Right lung (tissue), 5 donors: ENCODE measurements around the gene DDX10. TPM values are rescaled to one million over a fixed set of nuclear protein-coding genes. Genes with fewer than 3 reads are reported as not detected.
"Not testable (repeated sequence)": the region's sequence is repeated elsewhere in the genome, so short reads cannot be mapped to it uniquely, and the experiment has no call there.

Experiments
- DNase-seq, 2 donors: peaks; one replicate each; pipeline ENCODE4 v3.0.0-alpha.2; 2013
- polyA plus RNA-seq, 5 donors: library from polyadenylated mRNA; unstranded; fragments of 120-200 nt; gene quantifications; one replicate each; pipeline versions ENCODE4 v1.2.1 to v1.2.3, GENCODE V29; 2013; ENCODE audit warnings: inconsistent platforms in 1 of 5, low replicate concordance in 1 of 5; ENCODE audit not compliant: insufficient read length in 5 of 5, insufficient read depth in 1 of 5

Gene DDX10
- polyA plus RNA-seq, 5 donors = 28.1 to 30.0 (median 29.6) TPM

DNA sequence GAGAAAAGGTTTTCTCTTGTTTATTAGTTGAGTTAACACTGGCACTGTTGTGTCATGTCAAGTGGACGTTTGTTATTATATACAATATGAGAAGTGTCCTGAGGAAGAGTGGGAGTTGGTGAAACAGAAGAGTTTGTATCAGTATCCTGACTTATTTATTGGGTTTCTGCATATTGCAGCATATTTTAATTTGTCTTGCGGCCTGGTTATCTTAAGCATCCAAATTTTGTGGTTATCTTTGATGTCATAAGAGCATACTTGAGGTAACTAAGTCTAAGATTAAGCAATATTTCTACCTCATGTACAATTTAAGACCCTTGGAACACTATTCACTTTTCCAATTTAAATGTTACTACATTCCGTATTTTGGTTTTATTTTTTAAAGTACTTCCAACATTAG is 103.5 kb downstream of the DDX10 start:
- no peak for DNase-seq

DNA sequence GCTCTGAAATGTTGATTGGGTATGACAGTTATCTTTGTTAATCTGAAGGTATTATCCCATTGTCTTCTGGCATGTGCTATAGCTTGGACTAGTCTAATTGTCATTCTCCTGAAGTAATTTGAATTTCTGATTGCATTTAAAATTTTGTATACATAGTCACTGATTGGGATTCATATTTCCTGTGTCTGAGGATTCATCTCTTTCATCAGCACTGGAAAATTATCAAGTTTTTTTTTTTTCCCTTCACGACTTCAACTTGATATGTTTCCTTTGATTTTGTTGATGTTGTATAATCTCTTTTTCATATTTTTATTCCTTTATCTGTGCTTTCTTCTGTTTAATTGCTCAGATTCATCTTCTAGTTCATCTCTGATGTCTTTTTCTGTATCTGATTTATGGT is 104.1 kb downstream of the DDX10 start:
- no peak for DNase-seq

DNA sequence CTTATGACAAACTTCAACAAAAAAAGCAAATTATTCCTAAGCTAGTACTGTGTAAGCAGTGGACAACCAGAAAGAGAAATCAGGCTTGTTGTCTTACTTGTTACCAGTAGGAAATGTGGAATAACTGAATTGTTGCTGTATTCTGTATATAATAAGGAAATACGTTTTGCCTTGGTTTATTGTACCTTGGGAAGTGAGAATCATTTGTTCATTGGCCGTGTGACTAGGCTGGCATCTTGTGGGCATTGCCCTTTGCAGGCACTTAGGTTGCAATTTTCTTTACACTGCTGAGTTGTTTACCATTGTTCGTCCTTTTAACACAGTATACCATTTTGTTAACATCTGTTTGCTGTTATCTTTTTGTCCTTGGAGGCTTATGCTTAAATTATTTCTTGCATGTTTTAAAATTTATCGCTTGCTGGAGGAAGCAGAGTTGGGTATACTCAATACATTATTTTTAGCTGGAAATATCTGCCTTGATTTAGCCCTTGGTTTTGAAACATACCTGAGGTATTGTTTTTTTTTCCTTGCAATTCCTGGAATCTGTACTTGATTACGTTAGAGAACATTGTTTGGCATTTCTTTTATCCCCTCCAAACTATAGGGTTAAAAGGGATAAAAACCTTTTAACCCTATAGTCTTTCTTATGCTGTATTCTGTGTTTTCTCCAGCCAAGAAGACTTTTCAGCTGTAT is 109.3 kb downstream of the DDX10 start:
- DNase-seq = no peak

DNA sequence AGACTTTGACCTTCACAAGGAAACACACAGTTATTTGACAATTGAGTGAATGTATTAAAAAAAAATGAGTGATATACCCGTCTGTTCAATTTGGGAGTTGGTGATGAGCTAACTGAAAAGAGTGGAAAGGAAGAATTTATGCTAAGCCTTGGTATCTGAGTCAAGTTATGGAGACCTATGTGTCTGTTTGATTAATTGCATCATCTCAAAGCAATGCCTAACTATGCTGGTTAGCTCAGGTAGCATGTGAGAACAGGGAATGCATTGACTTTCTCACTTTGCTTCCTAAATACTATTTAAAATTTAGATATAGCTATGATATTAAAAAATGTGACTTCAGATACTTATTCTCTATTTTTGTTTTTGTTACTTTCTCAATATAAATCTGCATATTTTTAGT is 110.5 kb downstream of the DDX10 start:
- DNase-seq = no peak

DNA sequence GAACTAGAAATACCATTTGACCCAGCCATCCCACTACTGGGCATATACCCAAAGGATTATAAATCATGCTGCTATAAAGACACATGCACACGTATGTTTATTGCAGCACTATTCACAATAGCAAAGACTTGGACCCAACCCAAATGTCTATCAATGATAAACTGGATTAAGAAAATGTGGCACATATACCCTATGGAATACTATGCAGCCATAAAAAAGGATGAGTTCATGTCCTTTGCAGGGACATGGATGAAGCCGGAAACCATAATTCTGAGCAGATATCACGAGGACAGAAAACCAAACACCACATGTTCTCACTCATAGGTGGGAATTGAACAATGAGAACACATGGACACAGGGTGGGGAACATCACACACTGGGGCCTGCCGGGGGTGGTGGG is 114.3 kb downstream of the DDX10 start:
- DNase-seq = not testable (repeated sequence)

DNA sequence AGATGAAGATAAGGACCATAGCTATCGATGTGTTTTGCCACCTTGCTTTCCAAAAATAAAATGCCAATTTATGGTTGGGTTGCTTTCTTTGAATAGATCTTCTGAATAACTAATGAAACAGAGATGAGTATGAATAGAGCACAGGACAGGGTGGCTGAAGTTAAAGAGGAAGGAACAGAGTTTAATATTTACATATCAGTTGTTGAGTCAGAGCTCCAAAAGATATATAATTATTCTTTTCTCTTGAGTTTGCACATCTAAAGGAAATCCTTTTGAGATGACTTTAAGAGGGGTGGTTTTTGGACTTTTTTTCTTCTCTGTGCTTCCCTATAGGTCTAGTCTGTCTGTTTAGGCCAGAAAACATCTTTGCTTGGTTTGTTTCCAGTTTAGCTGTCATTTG is 115.2 kb downstream of the DDX10 start:
- DNase-seq = no peak

DNA sequence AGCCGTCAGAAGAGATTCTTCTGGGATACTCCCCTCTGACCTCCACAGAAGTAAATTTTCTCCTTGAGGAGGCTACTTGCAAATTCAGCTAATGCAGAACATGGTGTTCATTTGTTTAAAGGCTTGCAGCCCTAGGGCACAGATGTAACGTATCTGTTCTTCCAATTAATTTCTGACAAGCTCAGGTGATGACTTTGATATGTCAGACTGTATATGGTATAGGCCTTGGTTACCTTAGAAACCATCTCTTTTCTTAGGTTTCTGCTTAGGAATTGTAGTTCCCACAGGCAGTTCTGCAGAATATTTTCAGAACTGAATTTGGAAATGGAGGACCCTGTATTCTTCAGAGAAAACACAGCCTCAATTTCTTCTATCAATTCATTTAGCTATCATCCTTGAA is 117.1 kb downstream of the DDX10 start:
- no peak for DNase-seq

DNA sequence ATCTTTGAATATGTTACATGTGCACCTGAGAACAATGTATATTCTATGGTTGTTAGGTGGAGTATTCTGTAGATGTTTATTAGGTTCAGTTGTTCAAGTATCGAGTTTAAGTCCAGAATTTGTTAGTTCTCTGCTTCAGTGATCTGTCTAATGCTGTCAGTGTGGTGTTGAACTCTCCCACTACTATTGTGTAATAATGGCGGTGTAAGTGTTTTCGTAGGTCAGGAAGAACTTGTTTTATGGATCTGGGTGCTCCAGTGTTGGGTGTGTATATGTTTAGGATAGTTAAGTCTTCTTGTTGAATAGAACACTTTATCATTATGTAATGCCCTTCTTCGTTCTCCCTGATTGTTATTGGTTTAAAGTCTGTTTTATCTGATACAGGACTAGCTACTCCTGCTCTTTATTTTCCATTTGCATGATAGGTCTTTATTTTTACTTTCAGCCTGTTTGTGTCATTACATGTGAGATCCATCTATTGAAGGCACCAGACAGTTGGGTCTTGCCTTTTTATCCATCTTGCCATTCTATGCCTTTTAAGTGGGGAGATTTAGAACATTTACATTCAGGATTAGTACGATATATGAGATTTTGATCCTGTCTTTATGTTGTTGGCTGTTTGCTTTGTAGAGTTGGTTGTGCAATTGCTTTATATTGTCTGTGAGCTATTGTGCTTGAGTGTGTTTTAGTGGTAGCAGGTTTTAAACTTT is 121.6 kb downstream of the DDX10 start:
- DNase-seq = no peak

DNA sequence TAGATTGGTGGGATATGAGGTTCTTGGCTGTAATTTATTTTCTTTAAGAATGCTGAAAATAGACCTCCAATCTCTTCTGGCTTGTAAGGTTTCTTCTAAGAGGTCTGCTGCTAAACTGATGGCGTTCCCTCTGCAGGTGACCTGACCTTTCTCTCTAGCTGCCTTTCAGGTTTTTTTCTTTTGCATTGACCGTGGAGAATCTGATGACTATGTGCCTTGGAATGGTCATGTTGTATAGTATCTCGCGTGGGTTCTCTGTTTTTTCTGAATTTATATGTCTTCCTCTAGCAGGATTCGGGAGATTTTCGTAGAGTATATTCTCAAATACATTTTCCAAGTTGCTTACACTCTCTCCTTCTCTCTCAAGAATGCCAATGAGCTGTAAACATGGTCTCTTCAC is 122.2 kb downstream of the DDX10 start:
- no peak for DNase-seq

DNA sequence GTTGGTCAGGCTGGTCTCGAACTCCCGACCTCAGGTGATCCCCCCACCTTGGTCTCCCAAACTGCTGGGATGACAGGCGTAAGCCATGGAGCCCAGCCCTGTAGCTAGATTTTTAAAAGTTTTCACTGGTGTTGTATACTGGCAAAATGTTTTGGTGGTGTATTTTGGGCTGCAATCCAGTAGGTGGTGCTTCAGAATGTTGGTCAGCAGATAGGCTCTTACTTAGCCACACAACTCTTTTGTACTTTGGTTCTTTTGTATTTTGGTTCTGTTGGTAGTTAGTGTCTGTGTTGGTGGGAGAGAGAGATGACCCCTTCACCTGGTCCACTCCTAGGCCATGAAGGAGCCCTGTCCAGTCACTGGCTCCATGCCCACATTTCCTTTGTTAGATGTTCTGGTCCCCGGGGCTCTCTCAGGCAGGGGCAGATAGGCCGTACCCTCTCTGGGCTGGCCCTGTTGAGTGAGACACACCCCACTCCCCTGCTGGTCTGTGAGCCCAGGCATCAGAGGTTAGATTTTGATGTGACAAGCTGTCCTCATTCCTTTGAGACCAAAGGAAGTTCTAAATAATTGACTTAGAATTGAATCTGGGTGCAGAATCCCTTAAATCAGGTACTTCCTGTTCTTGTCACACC is 123.8 kb downstream of the DDX10 start:
- DNase-seq = no peak

DNA sequence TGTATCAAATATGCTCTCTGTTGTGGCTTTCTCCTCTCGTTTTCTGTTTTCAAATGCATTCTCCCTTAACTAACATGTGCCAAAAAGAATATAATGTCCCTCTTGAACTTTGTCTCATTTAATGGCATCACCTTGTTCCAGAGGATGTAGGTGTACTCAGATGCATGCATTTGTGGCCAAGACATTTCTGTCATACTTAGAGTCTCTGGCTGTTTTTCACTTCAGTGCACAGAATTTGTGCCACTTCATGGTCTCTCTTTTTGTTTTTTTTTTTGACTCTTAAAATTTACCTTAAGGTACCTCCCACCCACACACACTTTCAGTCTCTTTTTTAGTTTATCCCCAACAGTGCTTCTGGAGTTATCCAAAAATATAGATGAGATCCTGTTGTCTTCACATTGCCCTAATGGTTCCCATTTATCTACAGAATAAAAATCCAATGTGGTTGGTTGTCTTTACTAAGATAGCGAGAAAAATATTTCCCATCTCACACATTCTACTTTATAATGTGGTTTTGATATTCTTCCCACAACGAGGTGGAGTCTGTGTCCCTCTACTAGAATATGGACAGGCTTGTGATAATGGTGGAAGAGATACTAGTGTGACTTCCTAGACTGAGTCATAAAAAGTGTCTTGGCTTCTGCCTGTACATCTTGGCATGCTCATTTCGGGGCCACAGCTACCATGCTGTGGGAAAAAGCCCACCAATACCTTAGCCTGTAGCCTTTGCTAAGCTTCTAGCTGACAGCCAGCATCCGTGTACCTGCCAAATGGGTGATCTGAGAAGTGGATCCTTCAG is 125.8 kb downstream of the DDX10 start:
- no peak for DNase-seq

DNA sequence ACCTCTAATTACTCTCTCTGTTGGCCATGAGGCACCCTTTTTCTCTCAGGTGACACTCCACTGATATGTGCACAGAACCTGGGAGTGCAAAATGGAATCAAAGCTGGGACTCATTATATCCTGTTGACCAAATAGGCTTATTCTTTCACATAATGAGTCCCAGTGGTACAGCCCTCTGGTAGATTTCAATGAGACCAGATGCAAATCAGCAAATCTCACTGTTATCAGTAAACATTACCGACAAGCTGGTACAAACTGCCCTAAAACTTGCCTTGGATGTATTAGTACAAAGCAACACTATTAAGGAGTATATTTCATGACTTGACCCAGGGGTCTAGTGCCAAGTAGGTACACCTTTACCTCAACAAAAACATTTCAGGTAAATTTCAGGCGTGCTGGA is 128.3 kb downstream of the DDX10 start:
- DNase-seq = no peak

DNA sequence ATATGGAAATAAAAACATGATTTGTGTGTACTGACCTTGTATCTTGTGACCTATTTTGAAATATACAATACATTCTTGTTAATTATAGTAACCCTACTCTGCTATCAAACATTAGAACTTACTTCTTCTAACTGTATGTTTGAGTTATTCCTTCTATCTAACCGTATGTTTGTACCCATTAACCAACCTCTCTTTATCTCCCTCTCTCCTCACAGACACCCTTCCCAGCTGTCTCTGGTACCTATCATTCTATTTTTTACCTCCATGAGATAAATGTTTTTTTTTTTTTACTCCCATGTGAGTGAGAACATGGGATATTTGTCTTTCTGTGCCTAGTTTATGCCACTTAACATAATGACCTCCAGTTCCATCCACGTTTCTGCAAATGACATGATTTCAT is 128.7 kb downstream of the DDX10 start:
- DNase-seq = no peak

DNA sequence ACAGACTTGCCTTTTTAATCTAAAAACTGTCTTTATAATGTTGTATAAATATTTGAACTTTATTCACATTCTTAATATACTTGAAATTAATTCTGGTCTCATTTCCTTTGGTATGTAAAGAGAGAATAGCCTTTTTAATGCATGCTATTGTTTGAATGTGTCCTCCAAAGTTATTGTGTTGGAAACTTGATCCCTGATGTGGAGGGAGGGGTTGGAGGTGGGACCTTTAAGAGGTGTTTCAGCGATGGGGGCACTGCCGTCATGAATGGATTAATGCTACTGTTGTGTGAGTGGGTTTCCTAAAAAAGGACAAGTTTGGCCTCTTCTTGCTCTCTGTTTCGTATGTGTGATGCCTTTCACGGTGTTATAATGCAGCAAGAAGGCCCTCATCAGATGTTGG is 131.7 kb downstream of the DDX10 start:
- DNase-seq = no peak

DNA sequence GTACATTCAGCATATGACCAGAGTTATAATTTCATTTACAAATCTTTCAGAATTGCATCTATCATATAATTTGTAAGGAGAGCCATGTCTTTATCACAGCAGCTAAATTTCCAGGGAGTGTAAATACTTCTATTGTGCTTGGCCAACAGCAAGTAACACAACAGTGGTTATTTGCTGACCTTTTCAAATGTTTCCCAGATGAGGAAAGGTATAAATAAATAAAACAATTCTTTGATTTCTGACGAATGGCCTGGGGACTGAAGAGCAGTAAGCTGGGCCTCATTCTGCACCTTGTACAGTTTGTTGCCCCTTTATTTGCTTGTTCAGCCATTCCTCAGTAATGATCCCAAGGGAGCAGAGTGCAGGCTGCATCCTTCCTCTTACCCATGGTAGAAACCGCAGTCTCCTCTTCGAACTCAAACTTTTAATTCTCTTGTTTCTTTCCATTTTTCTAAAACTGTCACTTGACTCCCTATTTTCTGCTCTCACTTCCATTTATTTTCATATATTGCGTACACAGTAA is 132.8 kb downstream of the DDX10 start:
- DNase-seq = no peak

DNA sequence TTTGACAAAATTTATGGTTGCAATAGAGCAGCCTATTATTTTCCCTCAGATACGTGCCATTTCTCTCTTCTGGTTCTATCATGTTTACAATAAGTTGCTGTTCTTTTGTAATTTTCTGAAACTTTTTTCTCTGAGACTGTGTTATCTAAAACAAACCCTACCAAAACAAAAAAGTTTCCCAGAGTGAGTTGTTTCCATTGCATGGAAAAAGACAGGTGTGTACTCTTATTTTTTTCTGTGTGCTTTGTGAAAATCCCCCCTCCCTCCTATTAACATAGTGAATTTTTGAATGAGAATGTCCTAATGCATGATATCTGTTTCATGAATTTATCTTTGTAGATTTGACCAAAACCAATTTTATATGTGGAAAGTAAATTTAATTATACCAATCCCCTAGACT is 137.6 kb downstream of the DDX10 start:
- no peak for DNase-seq

DNA sequence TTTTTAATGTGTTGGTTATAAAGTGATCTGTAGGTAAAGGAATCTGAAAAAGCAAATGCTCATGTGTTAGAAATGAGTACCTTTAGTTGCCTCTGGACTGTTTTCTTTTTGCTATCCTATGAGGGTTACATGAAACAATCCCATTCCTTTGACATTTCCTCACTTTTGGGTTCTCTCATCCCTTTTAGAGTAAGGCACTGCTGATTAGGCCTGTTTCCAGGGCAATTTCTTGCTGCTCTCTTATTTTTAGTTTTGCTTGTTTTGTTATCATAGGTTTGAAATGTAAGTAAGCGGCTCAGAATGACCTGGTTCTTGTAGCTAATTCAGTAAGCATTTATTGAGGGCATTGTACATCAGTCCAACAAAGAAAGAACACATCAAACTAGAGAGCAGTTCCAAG is 138.9 kb downstream of the DDX10 start:
- no peak for DNase-seq

DNA sequence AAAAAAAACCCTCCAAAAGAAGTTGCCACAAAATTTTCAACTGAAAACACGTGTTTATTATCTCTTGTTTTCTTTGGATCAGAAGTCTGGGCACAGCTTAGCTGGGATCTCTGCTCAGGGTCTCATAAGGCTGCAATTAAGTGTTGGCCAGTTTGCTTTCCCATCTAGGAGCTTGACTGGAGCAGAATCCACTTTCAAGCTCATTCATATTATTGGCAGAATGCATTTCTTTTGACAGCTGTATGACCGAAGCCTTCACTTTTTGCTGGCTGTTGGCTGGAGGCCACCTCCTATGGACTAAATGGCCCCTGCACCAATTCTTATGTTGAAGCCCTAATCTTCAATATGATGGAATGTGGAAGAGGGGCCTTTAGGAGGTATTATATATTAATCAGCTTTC is 139.6 kb downstream of the DDX10 start:
- peak in 1 of 2 donors; percentile 7 for DNase-seq

DNA sequence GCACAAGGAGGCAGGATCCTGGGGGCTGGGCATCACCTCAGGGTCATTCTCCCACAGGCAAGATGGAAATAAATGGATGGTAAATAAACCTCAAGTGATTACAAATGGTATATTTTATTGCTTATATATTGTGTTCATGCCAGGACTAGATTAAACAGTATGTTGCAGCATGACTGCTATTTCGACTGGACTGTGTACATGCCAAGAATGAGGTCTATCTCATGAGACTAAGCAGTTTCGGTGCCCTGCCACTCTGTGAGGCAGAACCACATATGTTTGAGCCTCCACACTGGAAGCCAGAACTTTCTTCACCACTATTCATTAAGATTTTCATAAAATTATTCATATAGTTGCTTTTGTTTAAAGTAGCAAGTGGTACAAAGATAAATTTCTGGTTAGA is 140.2 kb downstream of the DDX10 start:
- DNase-seq = no peak

DNA sequence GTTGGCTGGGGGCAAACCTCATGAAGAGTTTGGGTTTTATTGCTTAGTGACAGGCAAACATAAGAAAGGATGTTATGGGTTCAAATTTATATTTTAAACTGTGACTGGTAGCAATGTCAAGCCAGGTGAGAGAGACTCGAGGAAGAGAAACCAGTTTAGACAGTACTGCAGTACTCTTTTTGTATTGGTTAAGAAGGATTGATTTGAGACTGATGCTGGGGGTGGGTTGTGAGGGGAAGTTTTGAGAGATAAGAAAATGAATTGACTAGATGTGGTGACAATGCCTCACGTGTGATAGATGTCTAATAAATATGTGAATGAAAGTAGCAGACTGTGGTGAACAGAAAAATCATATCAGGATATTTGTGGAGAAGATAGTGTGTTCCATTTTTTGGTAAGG is 142.4 kb downstream of the DDX10 start:
- DNase-seq = no peak

DNA sequence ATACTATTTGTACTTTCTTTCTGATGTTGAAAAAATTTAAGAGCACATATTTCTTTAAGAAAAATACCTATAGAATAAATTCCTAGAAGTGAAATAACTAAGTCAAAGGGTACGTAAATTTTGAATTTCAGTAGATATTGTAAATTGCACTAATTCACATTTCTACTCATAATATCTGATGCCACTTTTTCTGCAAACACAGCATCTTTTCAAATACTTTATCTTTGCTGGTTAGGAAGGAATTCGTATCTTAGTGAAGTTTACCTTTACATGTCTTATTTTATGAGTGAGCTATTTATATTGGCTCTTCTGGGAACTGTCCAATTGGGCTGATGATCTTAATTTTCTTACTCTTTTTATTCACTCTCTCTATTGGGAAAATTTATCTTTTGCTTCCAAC is 148.2 kb downstream of the DDX10 start:
- DNase-seq = no peak

DNA sequence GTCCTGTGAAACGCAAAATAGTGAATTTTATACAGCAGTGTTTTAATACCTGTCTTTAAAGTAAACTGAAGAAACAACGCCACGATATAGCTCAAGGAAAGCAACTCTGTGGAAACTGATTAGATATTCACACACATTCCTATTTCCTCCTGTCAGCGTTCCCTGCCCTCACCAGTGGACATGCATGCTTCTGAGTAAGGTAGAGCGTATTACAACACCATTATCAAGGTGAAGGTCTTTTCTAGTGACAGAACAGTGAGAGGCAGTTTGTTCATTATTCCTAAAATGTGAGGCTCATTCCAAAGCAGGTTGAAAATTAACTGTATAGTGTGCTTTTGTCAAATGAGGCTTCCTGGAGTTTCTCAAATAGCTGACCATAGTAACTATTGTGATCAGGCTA is 153.1 kb downstream of the DDX10 start:
- DNase-seq = no peak
